ENCODE data around the gene CHCHD6. TPM values are rescaled to one million over a fixed set of nuclear protein-coding genes. Genes with fewer than 3 reads are reported as not detected.

CHCHD6 gene
- total and polyA plus RNA-seq, 2 of the 4 experiments (the other 2 are of a cell fraction): 18.8 to 28.9 TPM

GRCh38 chr3:127000119-127000518 is 296.1 kb downstream of the CHCHD6 start:
- ChIA-PET POLR2A (ENCODE audit: unreplicated experiment) (no interaction called here), CTCF (no interaction called here)
- H2BK120ac ChIP-seq (ENCODE audit: low read depth, low read length): no peak overlapping the region

More at GRCh38 chr3:127000119-127000518, 296.1 kb downstream of the CHCHD6 start:
- in situ Hi-C loops (cut with MboI; ENCODE audit: low sequenced_read_pairs): no loop called here
- intact Hi-C loops (cut with micrococcal nuclease): loop anchor here (10.0 kb wide), 1 partner anchor 545 kb away; no protein-coding TSS in a partner anchor
- H4K20me1 ChIP-seq (ENCODE audit: insufficient read depth, low read length): peaks cover 33% of the 10 kb centered on the region
- no peak overlapping the region for H3K18ac ChIP-seq (ENCODE audit: low read depth, low read length)
- H3K9me1 ChIP-seq (ENCODE audit: insufficient read depth, low read length): peaks cover 25% of the 10 kb centered on the region
- peaks cover 33 to 70% of the 10 kb centered on the region in 2 experiments for H3K79me1 ChIP-seq (ENCODE audit: low read depth in 1 of 2, low read length in 2 of 2)
- no peak overlapping the region for H3K4me3 ChIP-seq (ENCODE audit: insufficient read depth, low read depth, low read length)
- dilution Hi-C loops (cut with HindIII; ENCODE audit: low sequenced_read_pairs, unreplicated experiment): no loop called here
- H3K27ac ChIP-seq (ENCODE audit: insufficient read depth, low read length): no peak overlapping the region
- WGBS, 2 experiments (ENCODE audit: extremely low coverage in 2 of 2, insufficient read length in 1 of 2): 75% methylated on average over 6 of the region's 15 CpGs; no CpG with 5 or more reads in 1 of the 2 experiments
- H2BK5ac ChIP-seq (ENCODE audit: low read depth, low read length, poor library complexity, severe bottlenecking): no peak overlapping the region
- H4K5ac ChIP-seq (ENCODE audit: low read depth, low read length): no peak overlapping the region
- no peak overlapping the region for H3K14ac ChIP-seq (replicated peaks; ENCODE audit: low read depth, low read length)
- no peak overlapping the region for H2BK20ac ChIP-seq (ENCODE audit: low read depth, low read length)
- no TSS peak for BruUV-seq (replicated peaks)
- H3K23ac ChIP-seq (ENCODE audit: low read depth, low read length): no peak overlapping the region
- H3K36me3 ChIP-seq (ENCODE audit: control insufficient read depth, insufficient read depth, low read length): peaks cover 16% of the 10 kb centered on the region
- no peak overlapping the region for H2AK5ac ChIP-seq (ENCODE audit: low read depth, low read length)
- H3K27me3 ChIP-seq (ENCODE audit: control insufficient read depth, insufficient read depth, low read length): no peaks in the 10 kb centered on the region
- TF ChIP-seq RFX5 (IDR thresholded peaks at IDR 0.05; ENCODE audit: low read depth, low read length) (no peak), MAFK (IDR thresholded peaks at IDR 0.05; ENCODE audit: low read depth, low read length) (no peak), SMC3 (IDR thresholded peaks at IDR 0.05; ENCODE audit: low read depth, low read length) (no peak), CEBPB (IDR thresholded peaks at IDR 0.05; ENCODE audit: low read depth, low read length) (no peak), BHLHE40 (IDR thresholded peaks at IDR 0.05; ENCODE audit: low read depth, low read length) (no peak), CHD1 (IDR thresholded peaks at IDR 0.05; ENCODE audit: low read depth, low read length) (no peak), NFE2L2 (IDR thresholded peaks at IDR 0.05; ENCODE audit: low read depth, low read length) (no peak), USF2 (IDR thresholded peaks at IDR 0.05; ENCODE audit: low read depth, low read length) (no peak), CTCF (conservative IDR thresholded peaks at IDR 0.05; ENCODE audit: low read depth, low read length) (no peak), MXI1 (IDR thresholded peaks at IDR 0.05; ENCODE audit: borderline replicate concordance, low read depth, low read length) (no peak), POLR2A (IDR thresholded peaks at IDR 0.05; ENCODE audit: low read depth, low read length) (no peak), FOS (IDR thresholded peaks at IDR 0.05; ENCODE audit: low read depth, low read length) (no peak), RAD21 (IDR thresholded peaks at IDR 0.05; ENCODE audit: low read length) (no peak)
- TF ChIP-seq, protein P1, sequence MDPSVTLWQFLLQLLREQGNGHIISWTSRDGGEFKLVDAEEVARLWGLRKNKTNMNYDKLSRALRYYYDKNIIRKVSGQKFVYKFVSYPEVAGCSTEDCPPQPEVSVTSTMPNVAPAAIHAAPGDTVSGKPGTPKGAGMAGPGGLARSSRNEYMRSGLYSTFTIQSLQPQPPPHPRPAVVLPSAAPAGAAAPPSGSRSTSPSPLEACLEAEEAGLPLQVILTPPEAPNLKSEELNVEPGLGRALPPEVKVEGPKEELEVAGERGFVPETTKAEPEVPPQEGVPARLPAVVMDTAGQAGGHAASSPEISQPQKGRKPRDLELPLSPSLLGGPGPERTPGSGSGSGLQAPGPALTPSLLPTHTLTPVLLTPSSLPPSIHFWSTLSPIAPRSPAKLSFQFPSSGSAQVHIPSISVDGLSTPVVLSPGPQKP (IDR thresholded peaks at IDR 0.05; ENCODE audit: borderline replicate concordance, low read depth, low read length): no peak
- H2BK15ac ChIP-seq (ENCODE audit: low read depth, low read length): no peak overlapping the region
- H4K8ac ChIP-seq (ENCODE audit: low read depth in 2 of 2, low read length in 2 of 2): no peak overlapping the region
- H2AK9ac ChIP-seq (replicated peaks; ENCODE audit: low read depth, low read length, poor library complexity): no peak overlapping the region
- H2AFZ ChIP-seq (replicated peaks; ENCODE audit: low read length, poor library complexity): no peak overlapping the region
- peaks cover 20% of the 10 kb centered on the region for H3K4me1 ChIP-seq (ENCODE audit: control insufficient read depth, insufficient read depth, low read length)
- no peak for ATAC-seq (ENCODE audit: low read depth)
- H4K91ac ChIP-seq (ENCODE audit: insufficient read depth, low read depth, low read length): no peak overlapping the region
- no peak overlapping the region for H3K4ac ChIP-seq (ENCODE audit: low read depth, low read length)
- H3K9me3 ChIP-seq (ENCODE audit: control insufficient read depth, insufficient read depth, low read length): no peaks in the 10 kb centered on the region
- H3K4me2 ChIP-seq (ENCODE audit: low read depth, low read length): no peak overlapping the region
- no peak overlapping the region for H3K56ac ChIP-seq (ENCODE audit: extremely low read depth, insufficient read depth, low read length)
- no peak for DNase-seq
- H3K9ac ChIP-seq (ENCODE audit: low read depth, low read length): no peak overlapping the region

Measured in IMR-90 (cell line).